A673 (cell line): ENCODE data around the gene CGB3. TPM values are rescaled to one million over a fixed set of nuclear protein-coding genes. Genes with fewer than 3 reads are reported as not detected.
A peak's percentile ranks its signal among the peaks of the same experiment; 100 is the strongest.

Source experiments
- BruUV-seq: library from RNA; stranded (reverse); fragments of 400-500 nt; replicated peaks from 2 replicates; lab custom pipeline; 2021; lab: Mats Ljungman, UMichigan
- CTCF ChIA-PET: fragments of 300-600 bp; sonication (Branson Sonifier 250); formaldehyde crosslinking; loops from one replicate; lab custom pipeline; 2022; ENCODE audit warnings: antibody characterized with exemption; lab: Charles Lee
- POLR2A ChIA-PET: fragments of 300-600 bp; sonication (Branson Sonifier 250); formaldehyde crosslinking; loops from one replicate; lab custom pipeline; 2022; ENCODE audit warnings: antibody characterized with exemption; ENCODE audit not compliant: low non-redundant PET; lab: Charles Lee
- DNase-seq: peaks from one replicate; pipeline ENCODE4 v3.0.0-alpha.2; 2015; ENCODE audit warnings: low spot score
- H3K27ac ChIP-seq: fragments of 200-600 bp; sonication (generic); 2 replicates; pipeline ENCODE4 v1.5.1; 2016; ENCODE audit warnings: mixed run types, low read depth, mild to moderate bottlenecking, mixed read lengths, antibody characterized with exemption, low read length; ENCODE audit not compliant: poor library complexity, severe bottlenecking
- H3K27me3 ChIP-seq: fragments of 200-600 bp; sonication (generic); replicated peaks from 2 replicates; pipeline ENCODE4 v1.6.1; 2017; ENCODE audit warnings: mixed run types, low read depth, mild to moderate bottlenecking, mixed read lengths, antibody characterized with exemption, low read length; ENCODE audit not compliant: insufficient read depth, poor library complexity
- H3K36me3 ChIP-seq: fragments of 200-600 bp; sonication (generic); 2 replicates; pipeline ENCODE4 v1.6.1; 2016; ENCODE audit warnings: mixed run types, mild to moderate bottlenecking, mixed read lengths, antibody characterized with exemption, low read length; ENCODE audit not compliant: insufficient read depth, poor library complexity, severe bottlenecking
- H3K4me1 ChIP-seq: fragments of 200-600 bp; sonication (generic); 2 replicates; pipeline ENCODE4 v1.6.1; 2017; ENCODE audit warnings: mixed run types, mild to moderate bottlenecking, mixed read lengths, antibody characterized with exemption, low read length; ENCODE audit not compliant: insufficient read depth, poor library complexity, severe bottlenecking
- H3K4me3 ChIP-seq: fragments of 200-600 bp; sonication (generic); 2 replicates; pipeline ENCODE4 v1.5.1; 2016; ENCODE audit warnings: low read depth, mixed run types, mild to moderate bottlenecking, mixed read lengths, low read length; ENCODE audit not compliant: poor library complexity, severe bottlenecking
- H3K9me3 ChIP-seq: fragments of 200-600 bp; sonication (generic); 2 replicates; pipeline ENCODE4 v1.6.1; 2016; ENCODE audit warnings: mixed run types, low read depth, mild to moderate bottlenecking, mixed read lengths, antibody characterized with exemption, low read length; ENCODE audit not compliant: poor library complexity, severe bottlenecking
- CTCF ChIP-seq: fragments of 300-800, 200-600 bp; sonication (generic); conservative IDR thresholded peaks from 2 replicates; pipeline ENCODE4 v1.5.1; 2017; ENCODE audit warnings: low read depth, mild to moderate bottlenecking, antibody characterized with exemption, low read length, moderate library complexity, mixed read lengths
- EZH2 ChIP-seq: fragments of 200-600 bp; sonication (generic); IDR thresholded peaks from 2 replicates; pipeline ENCODE4 v1.6.1; 2017; ENCODE audit warnings: borderline replicate concordance, low read depth, mild to moderate bottlenecking, mixed read lengths, antibody characterized with exemption, low read length; ENCODE audit not compliant: poor library complexity, severe bottlenecking
- intact Hi-C: fragments of 100-400 bp; cut with micrococcal nuclease; formaldehyde crosslinking; loops from one replicate; pipeline ENCODE4 v1.10.0; 2022; ENCODE audit not compliant: unreplicated experiment
- total RNA-seq: library from RNA; stranded (reverse); gene quantifications from 2 replicates; pipeline ENCODE4 v1.2.3, GENCODE V29; 2021

The CGB3 gene
- total RNA-seq, 1 experiment from 2014 or later = not detected

GRCh38 chr19:48997972-48998371, 26.2 kb downstream of the CGB3 start:
- H3K9me3 ChIP-seq = no peaks in the 10 kb centered on the region
- peak; percentile 70 for TF ChIP-seq CTCF
- TF ChIP-seq EZH2 = no peak
- POLR2A ChIA-PET = interaction anchor here (0.7 kb wide), 1 partner anchor 76 kb away, joined by 3 read pairs; no protein-coding TSS in a partner anchor
- peaks cover 15% of the 10 kb centered on the region for H3K36me3 ChIP-seq
- BruUV-seq = no TSS peak
- intact Hi-C loops = no loop called here
- H3K27ac ChIP-seq = no peak overlapping the region
- H3K27me3 ChIP-seq = no peaks in the 10 kb centered on the region
- DNase-seq = peak; percentile 67
- H3K4me3 ChIP-seq = no peak overlapping the region
- CTCF ChIA-PET = interaction anchor here (0.7 to 1.6 kb wide), 4 partner anchors 15 to 538 kb away, joined by 3 to 7 read pairs (median 4); no protein-coding TSS in a partner anchor
- H3K4me1 ChIP-seq = peaks cover 13% of the 10 kb centered on the region

GRCh38 chr19:48994035-48994386, 30.1 kb downstream of the CGB3 start:
- Histone ChIP-seq H3K27ac (peak overlapping the region; percentile 85), H3K36me3 (peaks cover 5% of the 10 kb centered on the region), H3K27me3 (no peaks in the 10 kb centered on the region), H3K4me3 (peak overlapping the region; percentile 79), H3K4me1 (peaks cover 14% of the 10 kb centered on the region), H3K9me3 (no peaks in the 10 kb centered on the region)
- TF ChIP-seq CTCF (no peak), EZH2 (no peak)
- POLR2A ChIA-PET = interaction anchor here (0.6 kb wide), 1 partner anchor 14 kb away, joined by 14 read pairs; no protein-coding TSS in a partner anchor
- DNase-seq = no peak
- BruUV-seq = no TSS peak
- CTCF ChIA-PET = interaction anchor here (0.5 to 2.1 kb wide), 8 partner anchors 11 to 602 kb away, joined by 3 to 14 read pairs (median 4); partner anchors contain the start of gene KDELR1
- intact Hi-C loops = loop anchor here (5.0 kb wide), 1 partner anchor 218 kb away; no protein-coding TSS in a partner anchor

- Histone ChIP-seq H3K4me1 (peaks cover 14% of the 10 kb centered on the region), H3K27ac (peak within 1 kb of the TSS; percentile 85), H3K27me3 (no peaks in the 10 kb centered on the region), H3K4me3 (peak within 1 kb of the TSS; percentile 79), H3K36me3 (peaks cover 11% of the 10 kb centered on the region), H3K9me3 (no peaks in the 10 kb centered on the region)
- intact Hi-C loops = loop anchor here (5.0 kb wide), 1 partner anchor 219 kb away; no protein-coding TSS in a partner anchor
- no TSS peak for BruUV-seq
- ChIA-PET CTCF (interaction anchor here (0.5 to 2.1 kb wide), 17 partner anchors 10 to 727 kb away, joined by 3 to 14 read pairs (median 4); partner anchors contain the start of genes KDELR1 and NUCB1), POLR2A (interaction anchor here (0.6 to 0.7 kb wide), 4 partner anchors 14 to 883 kb away, joined by 3 to 14 read pairs (median 6); no protein-coding TSS in a partner anchor)
- TF ChIP-seq EZH2 (no peak), CTCF (peak; percentile 98)
- peak; percentile 100 for DNase-seq
Measured at GRCh38 chr19:48993175-48994034, 30.7 kb downstream of the CGB3 start, which contains the start of the genes GYS1 and RUVBL2. Gene GYS1, minus strand, starts transcription at chr19:48993309. Its CDS starts 197 bp downstream, at chr19:48993112. Gene RUVBL2, plus strand, starts transcription at chr19:48993887. Its CDS starts 25 bp downstream, at chr19:48993912.
